GM18502 (cell line): ENCODE results near the gene OAS1.
"Not testable (repeated sequence)": the region's sequence is repeated elsewhere in the genome, so short reads cannot be mapped to it uniquely, and the experiment has no call there.

ENCODE experiments used
- ATAC-seq: cut with Tn5 transposase; IDR thresholded peaks from one replicate; pipeline ENCODE4 v1.9.1; 2021; ENCODE audit warnings: mild to moderate bottlenecking; ENCODE audit not compliant: unreplicated experiment, poor library complexity

Gene OAS1

DNA sequence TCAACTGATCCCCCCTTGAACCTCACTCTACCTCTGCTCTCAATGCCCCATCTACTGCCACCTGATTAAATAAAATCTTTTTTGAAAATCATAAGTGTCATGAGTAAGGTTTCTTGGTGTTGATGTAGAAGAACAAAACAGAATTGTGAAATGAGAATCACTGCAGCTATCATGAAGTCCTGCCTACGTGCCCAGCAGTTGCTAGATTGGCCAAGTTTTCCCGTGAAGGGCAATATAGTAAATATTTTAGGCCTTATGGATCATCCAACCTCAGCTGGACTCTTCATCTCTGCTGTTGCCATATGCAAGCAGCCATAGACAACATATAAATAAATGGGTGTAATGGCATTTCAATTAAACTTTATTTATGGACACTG lies 26.4 kb downstream of the OAS1 start:
- ATAC-seq, result no peak

- no peak for ATAC-seq
These were observed 29.5 kb downstream of the OAS1 start for GRCh38 chr12:112936264-112936663.

DNA sequence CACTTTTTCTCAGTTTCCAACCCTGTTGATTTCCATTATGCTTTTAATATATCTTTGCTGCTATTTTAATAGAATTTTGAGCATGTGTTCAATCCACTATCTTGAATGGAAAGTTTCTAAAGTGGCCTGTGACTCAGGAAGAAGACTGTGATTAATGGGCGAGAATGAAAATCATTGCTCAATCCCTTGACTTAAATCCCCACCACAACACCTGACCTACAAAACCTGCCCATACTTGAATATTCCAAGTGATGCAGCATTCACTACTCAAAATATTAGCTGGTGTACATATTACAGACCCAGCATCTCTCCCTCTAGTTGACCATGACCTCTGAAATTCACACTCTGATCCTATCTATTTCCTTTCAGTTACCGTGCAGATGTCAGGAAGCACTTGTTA lies 30.2 kb downstream of the OAS1 start:
- no peak for ATAC-seq

GRCh38 chr12:112937741-112938719 lies 31.3 kb downstream of the OAS1 start, which contains the start of gene OAS3:
TSS of gene OAS3 (plus strand) at chr12:112938474. CDS start at chr12:112938531, 57 bp downstream.
- ATAC-seq, result peak; percentile 36

DNA sequence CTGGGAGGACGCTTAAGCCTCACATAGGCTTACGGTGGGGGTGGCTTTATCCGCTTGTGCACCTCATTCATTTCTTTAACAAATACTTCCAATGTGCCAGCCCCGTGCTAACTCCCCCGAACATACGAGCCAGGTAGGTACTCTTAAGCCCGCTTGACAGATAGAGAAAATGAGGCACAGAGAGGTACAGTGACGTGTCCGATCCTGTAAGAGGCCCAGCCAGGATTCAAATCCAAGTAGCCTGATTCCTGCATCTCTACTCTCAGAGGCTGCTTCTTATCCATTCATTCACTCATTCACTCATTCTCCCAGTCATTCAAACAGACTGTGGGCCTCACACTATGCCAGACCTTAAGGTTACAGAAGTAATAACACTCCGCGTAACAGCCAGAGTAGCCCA lies 32.0 kb downstream of the OAS1 start:
- no peak for ATAC-seq

GRCh38 chr12:112939761-112940381 lies 33.1 kb downstream of the OAS1 start:
- ATAC-seq, result peak; percentile 77

DNA sequence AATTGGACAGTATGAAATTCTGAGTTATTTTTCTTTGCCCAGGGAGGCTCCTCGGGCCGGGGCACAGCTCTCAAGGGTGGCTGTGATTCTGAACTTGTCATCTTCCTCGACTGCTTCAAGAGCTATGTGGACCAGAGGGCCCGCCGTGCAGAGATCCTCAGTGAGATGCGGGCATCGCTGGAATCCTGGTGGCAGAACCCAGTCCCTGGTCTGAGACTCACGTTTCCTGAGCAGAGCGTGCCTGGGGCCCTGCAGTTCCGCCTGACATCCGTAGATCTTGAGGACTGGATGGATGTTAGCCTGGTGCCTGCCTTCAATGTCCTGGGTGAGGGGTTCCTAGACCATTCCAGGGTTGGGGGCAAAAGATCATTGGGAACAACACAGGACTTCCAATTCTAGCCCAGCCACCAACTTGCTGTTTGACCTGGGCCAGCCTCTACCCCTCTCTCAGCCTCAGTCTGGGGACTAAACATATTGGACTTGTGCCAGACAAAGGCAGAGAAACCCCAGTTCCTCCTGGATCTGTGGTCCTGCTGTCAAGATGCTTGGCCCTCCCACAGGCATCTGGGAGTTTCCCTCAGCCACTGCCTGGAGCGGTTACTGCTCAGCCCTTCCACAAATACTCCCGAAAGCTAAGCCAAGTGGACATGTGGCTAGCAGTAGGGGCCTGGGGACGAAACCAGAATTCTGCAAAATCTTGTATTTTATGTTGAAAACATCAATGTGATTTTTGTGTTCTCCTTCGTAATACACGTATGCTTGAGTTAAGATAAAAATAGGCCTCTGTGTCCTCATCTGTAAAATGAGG lies 35.0 kb downstream of the OAS1 start:
- ATAC-seq, result no peak

DNA sequence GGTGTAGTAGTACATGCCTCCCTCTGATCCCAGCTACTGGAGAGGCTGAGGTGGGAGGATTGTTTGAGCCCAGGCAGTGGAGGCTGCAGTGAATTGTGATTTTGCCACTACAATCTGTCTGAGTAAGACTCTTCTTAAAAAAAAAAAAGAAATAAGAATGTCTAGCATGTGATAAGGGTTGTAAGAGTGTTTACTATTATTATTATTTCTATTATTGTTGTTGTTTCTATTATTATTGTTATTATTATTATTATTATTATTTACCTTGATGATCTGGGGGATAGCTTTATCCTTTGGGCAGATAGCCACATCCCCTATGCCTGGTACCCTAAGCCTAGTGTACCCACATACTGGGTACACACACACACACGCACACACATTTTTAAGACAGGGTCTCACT lies 35.8 kb downstream of the OAS1 start:
- no peak for ATAC-seq

- ATAC-seq, result no peak
These were observed 37.4 kb downstream of the OAS1 start for GRCh38 chr12:112944024-112944690.

GRCh38 chr12:112945515-112945914 lies 38.8 kb downstream of the OAS1 start:
- ATAC-seq, result no peak

DNA sequence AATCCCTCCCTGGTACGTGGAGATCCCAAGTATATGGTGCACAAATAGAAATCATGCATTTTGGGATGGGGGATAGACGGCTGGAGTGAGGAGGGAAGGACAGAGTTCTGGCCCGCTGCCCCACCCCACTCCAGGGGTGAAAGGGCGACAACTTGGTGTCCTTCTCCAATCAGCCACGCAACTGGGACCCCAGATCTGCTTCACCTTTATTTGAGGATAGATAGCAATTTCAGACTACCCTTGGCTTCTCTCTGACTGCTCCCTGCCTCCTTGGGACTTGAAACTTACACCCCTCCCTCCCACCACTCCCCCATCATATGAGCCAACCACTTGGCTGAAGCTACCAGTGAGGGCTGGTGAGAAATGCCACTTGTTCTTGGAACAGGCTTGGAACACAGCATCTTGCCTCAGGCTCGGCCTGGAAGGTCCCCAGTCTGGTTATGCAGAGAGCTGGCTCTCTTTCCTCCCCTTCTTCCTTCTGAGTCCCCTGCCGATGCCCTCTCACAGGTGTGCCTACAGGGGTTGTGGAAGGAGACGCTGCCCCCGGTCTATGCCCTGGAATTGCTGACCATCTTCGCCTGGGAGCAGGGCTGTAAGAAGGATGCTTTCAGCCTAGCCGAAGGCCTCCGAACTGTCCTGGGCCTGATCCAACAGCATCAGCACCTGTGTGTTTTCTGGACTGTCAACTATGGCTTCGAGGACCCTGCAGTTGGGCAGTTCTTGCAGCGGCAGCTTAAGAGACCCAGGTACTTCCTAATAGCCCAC lies 39.7 kb downstream of the OAS1 start:
- no peak for ATAC-seq

GRCh38 chr12:112947314-112947713 lies 40.6 kb downstream of the OAS1 start:
- ATAC-seq, result no peak

DNA sequence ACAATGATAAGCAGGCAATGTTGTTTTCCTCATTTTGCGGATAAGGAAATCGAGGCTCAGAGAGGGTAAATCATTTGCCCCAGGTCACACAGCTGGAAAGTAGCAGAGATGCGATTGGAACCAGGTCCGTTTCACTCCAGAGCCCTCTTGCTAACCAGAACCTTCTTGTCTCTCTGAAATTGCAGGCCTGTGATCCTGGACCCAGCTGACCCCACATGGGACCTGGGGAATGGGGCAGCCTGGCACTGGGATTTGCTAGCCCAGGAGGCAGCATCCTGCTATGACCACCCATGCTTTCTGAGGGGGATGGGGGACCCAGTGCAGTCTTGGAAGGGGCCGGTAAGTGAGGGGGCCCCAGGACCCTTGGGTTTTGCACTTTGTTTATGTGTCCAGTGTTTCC lies 41.0 kb downstream of the OAS1 start:
- no peak for ATAC-seq

DNA sequence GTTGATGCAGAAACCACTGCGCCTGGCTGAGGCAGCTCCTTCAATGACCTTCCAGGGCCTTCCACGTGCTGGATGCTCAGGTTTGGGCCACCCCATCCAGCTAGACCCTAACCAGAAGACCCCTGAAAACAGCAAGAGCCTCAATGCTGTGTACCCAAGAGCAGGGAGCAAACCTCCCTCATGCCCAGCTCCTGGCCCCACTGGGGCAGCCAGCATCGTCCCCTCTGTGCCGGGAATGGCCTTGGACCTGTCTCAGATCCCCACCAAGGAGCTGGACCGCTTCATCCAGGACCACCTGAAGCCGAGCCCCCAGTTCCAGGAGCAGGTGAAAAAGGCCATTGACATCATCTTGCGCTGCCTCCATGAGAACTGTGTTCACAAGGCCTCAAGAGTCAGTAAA lies 42.0 kb downstream of the OAS1 start:
- ATAC-seq, result no peak

- no peak for ATAC-seq
These were observed 43.9 kb downstream of the OAS1 start for GRCh38 chr12:112950701-112951100.

- not testable (repeated sequence) for ATAC-seq
These were observed 50.4 kb downstream of the OAS1 start for GRCh38 chr12:112957125-112957524.

- no peak for ATAC-seq
These were observed 54.3 kb downstream of the OAS1 start for GRCh38 chr12:112961074-112961473.

GRCh38 chr12:112961536-112961935 lies 54.8 kb downstream of the OAS1 start:
- no peak for ATAC-seq

DNA sequence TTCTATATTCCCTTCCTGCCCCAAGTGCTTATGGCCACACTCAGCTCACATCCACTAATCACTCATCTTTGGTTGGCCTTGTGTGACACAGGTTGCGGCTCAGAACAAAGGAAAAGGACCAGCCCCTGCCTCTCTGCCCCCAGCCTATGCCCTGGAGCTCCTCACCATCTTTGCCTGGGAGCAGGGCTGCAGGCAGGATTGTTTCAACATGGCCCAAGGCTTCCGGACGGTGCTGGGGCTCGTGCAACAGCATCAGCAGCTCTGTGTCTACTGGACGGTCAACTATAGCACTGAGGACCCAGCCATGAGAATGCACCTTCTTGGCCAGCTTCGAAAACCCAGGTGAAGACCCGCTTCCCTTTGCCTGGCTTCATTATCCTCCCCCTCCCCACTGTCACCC lies 55.8 kb downstream of the OAS1 start:
- ATAC-seq, result no peak
